Effector memory CD8-positive, alpha-beta T cell (primary cell): Measurements from ENCODE around the gene MEPCE.

Source experiments
- ATAC-seq: fragments of 150-1000 bp; cut with Tn5 transposase; replicated peaks from 2 replicates; pipeline ENCODE4 v1.10.0; 2021; ENCODE audit warnings: mild to moderate bottlenecking, moderate library complexity
- DNase-seq, 3 experiments: peaks; one replicate each; pipeline ENCODE4 v3.0.0; 2021
- H3K27ac Mint-ChIP-seq, 2 donors: one replicate each; pipeline ENCODE4 v1.8.0; 2022; ENCODE audit warnings: mild to moderate bottlenecking in 2 of 2, mixed read lengths in 2 of 2, moderate library complexity in 2 of 2
- H3K27me3 Mint-ChIP-seq, 2 donors: one replicate each; pipeline ENCODE4 v1.8.0; 2022; ENCODE audit warnings: mixed read lengths in 2 of 2
- H3K36me3 Mint-ChIP-seq: one replicate; pipeline ENCODE4 v1.8.0; 2022; ENCODE audit warnings: mild to moderate bottlenecking, moderate library complexity, mixed read lengths; ENCODE audit not compliant: insufficient read depth
- H3K4me1 Mint-ChIP-seq, 2 donors: one replicate each; pipeline ENCODE4 v1.8.0; 2022; ENCODE audit warnings: low read depth in 2 of 2, mixed read lengths in 2 of 2
- H3K4me3 Mint-ChIP-seq, 2 donors: one replicate each; pipeline ENCODE4 v1.8.0; 2022; ENCODE audit warnings: mild to moderate bottlenecking in 2 of 2, mixed read lengths in 2 of 2, moderate library complexity in 2 of 2
- H3K9me3 Mint-ChIP-seq, 2 donors: one replicate each; pipeline ENCODE4 v1.8.0; 2022; ENCODE audit warnings: mixed read lengths in 2 of 2

MEPCE gene

DNA sequence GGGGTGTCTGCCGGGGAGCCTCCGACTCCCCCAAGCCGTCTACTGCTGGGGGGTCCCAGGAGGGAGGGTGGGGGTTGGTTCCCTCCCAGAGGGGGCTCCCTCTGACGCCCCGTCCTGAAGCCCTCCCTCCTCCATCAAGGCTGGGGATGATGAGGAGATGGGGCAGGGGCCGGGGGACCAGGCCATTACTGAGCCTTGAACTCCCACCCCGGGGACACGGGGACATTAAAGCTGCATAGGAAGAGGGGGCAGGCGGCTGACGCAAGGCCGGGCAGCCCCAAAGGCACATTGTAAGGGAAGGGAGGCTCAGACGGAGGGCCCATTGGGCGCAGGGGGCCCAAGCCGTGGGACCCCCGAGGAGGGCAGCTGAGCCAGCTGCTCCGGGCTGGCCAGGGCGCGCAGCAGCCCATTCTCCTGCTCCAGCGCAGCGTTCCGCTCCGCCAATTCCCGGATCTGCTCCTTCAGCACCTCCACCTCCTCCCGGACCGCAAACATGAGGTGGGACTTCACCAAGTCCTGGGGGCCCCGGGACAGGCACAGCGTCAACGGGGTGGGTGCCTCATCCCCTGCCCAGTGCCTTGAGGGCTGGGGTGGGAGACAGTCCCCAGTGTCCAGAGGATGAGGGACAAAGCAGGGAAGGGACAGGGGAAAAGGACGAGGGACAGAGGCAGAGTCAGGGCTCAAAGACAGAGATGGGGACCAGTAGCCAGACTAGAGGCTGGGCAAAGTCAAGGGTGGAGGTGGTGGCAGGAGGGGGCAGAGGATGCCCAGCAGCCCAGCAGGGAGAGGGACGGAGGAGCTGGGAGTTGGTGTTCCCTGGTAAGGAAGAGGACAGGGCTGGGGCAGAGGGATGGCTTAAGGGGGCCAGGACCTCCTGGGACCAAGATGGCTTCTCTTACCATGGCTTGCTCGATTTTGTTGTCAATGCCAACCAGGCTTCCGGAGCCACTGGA lies 37.3 kb downstream of the MEPCE start:
- DNase-seq, result no peak
- Mint-ChIP-seq H3K36me3 (peaks cover 45% of the 10 kb centered on the region), H3K27me3 (no peaks in the 10 kb centered on the region), H3K9me3 (no peaks in the 10 kb centered on the region), H3K4me1 (peaks cover 7 to 11% of the 10 kb centered on the region in 2 donors), H3K4me3 (no peak overlapping the region), H3K27ac (peak overlapping the region; percentile 76 to 83)
- no peak for ATAC-seq

DNA sequence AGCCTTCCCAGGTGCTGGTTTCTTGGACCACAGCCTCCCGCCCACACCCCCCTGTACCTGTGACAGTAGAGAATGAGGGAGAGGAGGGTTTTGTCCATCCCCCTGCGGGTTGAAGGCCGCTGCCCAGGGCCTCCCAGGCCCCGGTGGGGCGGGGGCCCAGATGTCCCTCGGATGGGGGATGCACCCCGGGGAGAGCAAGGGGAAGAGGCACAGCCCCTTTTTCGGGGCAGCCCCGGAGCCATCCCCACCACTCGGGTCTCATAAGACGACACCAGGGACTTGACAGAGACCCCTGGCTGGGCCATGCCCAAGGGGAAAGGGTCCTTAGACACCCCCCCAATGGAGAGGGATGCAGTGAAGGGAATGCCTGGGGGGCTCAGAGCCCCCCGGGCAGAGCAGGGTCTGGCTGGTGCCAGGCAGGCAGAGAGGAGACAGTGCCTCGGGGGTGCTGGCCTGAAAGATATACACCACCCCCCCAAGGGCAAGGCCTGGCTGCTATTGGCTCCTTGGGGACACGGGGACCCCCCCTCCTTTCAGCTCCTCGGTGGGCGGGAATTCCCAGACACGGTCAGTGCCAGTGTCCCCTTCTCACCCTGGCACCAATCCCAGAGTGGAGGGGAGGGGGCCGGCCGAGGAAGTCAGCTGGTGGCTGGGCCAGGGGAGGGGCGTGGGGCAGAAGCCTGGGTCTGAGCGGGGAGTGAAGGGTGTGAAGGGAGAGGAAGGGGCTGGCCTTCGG lies 38.2 kb downstream of the MEPCE start:
- DNase-seq (no peak), ATAC-seq (no peak)
- Mint-ChIP-seq H3K4me1 (peaks cover 8 to 14% of the 10 kb centered on the region in 2 donors), H3K4me3 (no peak overlapping the region), H3K36me3 (peaks cover 47% of the 10 kb centered on the region), H3K9me3 (no peaks in the 10 kb centered on the region), H3K27ac (peak overlapping the region; percentile 26 to 76), H3K27me3 (no peaks in the 10 kb centered on the region)

DNA sequence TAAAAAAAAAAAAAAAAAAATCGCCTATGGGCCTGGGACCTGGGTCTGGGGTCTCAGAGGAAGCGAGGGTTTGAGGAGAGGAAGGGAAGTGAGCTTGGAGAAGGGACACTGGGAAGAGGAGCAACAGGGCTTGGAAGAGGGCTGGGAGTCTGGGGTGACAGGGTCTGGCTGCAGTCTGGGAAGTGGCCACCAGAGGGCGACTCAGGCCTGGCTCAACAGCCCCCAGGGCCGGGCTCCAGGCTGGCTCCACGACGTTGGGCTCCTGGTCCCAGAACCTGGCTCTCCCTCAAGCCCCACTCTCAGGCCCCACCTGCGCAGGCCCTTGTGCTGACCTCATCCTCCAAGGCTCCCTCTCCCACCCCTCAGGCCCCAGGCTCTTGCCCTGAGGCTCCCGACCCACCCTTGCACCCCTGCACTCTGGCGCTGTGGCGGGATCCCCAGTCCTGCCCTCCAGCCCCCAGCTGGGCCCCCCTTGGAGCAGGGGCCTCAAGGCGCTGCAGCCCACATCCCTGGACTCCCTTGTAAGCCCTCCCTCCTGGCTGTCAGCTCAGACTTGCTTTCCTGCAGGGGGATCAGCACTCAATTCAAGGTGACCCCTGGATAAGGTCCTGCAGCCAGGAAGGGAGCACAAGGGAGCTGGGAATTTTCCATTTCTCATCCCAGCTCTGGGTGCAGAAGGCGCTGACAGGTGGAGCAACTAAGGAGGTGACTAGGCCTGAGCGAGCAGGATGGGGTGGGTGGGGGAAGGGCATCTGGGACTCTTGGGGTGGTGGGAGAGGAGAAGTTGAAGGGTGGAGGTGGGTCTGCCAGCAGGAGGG lies 39.8 kb downstream of the MEPCE start:
- no peak overlapping the region for H3K4me3 Mint-ChIP-seq
- H3K9me3 Mint-ChIP-seq, result no peaks in the 10 kb centered on the region
- peak overlapping the region in 1 of 2 donors; percentile 86 for H3K27ac Mint-ChIP-seq
- H3K27me3 Mint-ChIP-seq, result no peaks in the 10 kb centered on the region
- peaks cover 59% of the 10 kb centered on the region for H3K36me3 Mint-ChIP-seq
- ATAC-seq (peak; percentile 93), DNase-seq (peak; percentile 81 to 84 (median 83))
- peaks cover 22 to 26% of the 10 kb centered on the region in 2 donors for H3K4me1 Mint-ChIP-seq

DNA sequence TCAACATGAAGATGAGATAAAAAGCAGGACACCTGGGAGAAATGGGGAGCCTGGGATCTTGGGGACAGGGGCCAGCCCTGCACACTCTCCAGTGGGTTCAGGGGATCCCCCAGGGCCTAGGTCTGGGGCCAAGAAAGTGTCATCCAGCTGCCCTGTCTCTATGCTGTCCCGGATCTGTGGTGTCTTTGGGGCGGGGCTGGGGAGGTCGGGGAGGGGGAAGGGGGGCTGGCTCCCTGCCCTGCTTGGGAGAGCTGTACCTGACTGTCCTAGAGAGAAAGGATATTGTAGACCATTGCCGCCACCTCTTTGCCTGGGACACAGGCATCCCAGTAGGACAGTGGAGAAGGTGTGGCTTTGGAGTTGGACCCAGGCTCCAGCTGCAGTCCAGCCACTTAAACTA lies 41.4 kb downstream of the MEPCE start:
- H3K27ac Mint-ChIP-seq, result no peak overlapping the region
- DNase-seq (no peak), ATAC-seq (no peak)
- no peaks in the 10 kb centered on the region for H3K27me3 Mint-ChIP-seq
- H3K4me1 Mint-ChIP-seq, result peaks cover 33 to 36% of the 10 kb centered on the region in 2 donors
- H3K9me3 Mint-ChIP-seq, result no peaks in the 10 kb centered on the region
- peaks cover 65% of the 10 kb centered on the region for H3K36me3 Mint-ChIP-seq
- H3K4me3 Mint-ChIP-seq, result no peak overlapping the region

DNA sequence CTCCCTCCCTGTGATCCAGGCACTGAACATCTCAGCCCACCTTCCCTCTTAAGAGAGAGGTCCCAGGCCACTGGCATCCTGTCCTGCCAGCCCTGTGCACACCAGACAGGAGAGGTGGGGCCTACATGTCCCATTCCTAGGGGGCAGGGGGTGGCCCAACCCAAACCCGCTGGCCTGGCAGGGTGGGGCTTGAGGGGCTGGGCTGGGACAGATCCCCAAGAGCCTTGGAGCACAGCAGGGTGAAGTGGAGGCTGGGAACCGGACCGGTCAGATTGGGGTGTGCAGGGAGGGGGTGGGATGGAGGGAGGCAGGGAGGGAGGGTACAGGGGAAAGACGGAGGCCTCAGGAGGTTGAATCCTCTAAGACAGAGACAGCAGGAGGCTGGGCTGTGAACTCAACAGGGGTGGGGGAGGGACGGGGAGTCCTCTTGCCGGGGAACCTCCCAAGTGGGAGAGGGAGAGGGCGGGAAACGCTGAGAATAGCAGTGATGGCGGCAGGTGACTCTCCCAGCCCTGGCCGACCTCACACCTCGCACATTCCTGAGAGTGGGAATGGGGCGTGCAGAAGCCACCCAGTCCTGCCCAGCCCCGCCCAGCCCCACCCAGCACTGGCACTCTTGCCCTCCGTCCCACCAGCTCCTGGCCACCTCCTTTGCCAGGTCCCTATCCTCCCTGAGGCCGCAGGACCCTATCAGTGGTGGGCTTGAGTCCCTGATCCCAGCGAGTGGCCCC lies 42.7 kb downstream of the MEPCE start:
- no peaks in the 10 kb centered on the region for H3K27me3 Mint-ChIP-seq
- peak overlapping the region; percentile 56 to 62 for H3K27ac Mint-ChIP-seq
- H3K4me1 Mint-ChIP-seq, result peaks cover 45 to 47% of the 10 kb centered on the region in 2 donors
- H3K9me3 Mint-ChIP-seq, result no peaks in the 10 kb centered on the region
- H3K4me3 Mint-ChIP-seq, result no peak overlapping the region
- DNase-seq (no peak), ATAC-seq (no peak)
- H3K36me3 Mint-ChIP-seq, result peaks cover 68% of the 10 kb centered on the region

DNA sequence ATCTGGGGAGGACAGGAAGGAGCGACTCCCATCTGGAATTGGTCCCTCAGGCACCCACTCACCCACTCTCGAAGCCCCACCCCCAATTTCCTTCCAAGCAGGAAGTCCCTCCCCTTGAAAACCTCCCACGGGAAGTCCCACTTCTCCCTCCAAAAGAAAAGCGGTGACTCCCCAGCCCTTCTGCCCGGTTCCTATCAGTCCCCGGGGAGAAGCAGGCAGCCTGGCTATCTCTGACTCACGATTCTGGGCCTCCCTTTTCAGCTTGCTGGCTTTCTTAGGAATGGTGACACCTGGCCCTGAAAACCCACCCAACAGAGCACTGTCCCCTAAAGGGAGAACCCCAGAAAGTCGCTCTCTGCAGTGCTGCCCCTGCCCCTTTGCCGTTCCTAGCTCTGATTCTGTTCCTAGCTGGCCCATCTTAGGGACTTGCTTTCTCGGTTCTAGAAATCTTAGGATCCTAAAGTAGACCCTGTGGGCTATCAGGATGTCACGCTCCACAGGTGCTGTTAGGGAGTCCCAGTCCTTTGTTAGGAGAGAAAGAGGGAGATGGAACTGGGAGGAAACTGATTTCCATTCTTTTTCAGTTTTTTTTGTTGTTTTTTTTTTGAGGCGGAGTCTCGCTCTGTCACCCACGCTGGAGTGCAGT lies 43.3 kb downstream of the MEPCE start:
- no peak overlapping the region for H3K4me3 Mint-ChIP-seq
- peaks cover 46 to 48% of the 10 kb centered on the region in 2 donors for H3K4me1 Mint-ChIP-seq
- DNase-seq (no peak), ATAC-seq (no peak)
- peaks cover 69% of the 10 kb centered on the region for H3K36me3 Mint-ChIP-seq
- H3K9me3 Mint-ChIP-seq, result no peaks in the 10 kb centered on the region
- peak overlapping the region; percentile 8 to 76 for H3K27ac Mint-ChIP-seq
- H3K27me3 Mint-ChIP-seq, result no peaks in the 10 kb centered on the region

DNA sequence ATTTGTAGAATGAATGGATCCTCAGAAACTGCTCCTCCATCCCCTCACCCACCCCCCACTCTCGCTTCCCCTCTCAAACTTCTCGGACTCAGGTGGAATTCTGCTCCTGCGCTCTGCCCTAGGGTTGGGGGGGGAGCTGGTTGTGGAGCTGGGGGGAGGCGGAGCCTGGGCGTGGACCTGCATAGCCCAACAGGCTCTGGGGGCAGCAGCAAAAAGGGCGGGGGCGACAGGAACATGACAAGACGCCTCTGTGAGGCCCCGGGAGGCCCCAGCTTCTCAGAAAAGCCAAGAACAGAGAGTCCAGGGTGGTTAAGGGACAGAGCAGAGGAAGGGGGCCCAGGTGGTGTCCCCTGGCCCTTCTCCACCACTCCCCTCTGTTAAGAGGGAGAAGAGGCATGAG lies 45.9 kb downstream of the MEPCE start:
- ATAC-seq, result no peak
- Mint-ChIP-seq H3K4me3 (peak overlapping the region; percentile 82 to 83), H3K27me3 (no peaks in the 10 kb centered on the region), H3K36me3 (peaks cover 68% of the 10 kb centered on the region), H3K4me1 (peaks cover 41 to 48% of the 10 kb centered on the region in 2 donors), H3K27ac (peak overlapping the region; percentile 81 to 92), H3K9me3 (no peaks in the 10 kb centered on the region)
- DNase-seq, result no peak

DNA sequence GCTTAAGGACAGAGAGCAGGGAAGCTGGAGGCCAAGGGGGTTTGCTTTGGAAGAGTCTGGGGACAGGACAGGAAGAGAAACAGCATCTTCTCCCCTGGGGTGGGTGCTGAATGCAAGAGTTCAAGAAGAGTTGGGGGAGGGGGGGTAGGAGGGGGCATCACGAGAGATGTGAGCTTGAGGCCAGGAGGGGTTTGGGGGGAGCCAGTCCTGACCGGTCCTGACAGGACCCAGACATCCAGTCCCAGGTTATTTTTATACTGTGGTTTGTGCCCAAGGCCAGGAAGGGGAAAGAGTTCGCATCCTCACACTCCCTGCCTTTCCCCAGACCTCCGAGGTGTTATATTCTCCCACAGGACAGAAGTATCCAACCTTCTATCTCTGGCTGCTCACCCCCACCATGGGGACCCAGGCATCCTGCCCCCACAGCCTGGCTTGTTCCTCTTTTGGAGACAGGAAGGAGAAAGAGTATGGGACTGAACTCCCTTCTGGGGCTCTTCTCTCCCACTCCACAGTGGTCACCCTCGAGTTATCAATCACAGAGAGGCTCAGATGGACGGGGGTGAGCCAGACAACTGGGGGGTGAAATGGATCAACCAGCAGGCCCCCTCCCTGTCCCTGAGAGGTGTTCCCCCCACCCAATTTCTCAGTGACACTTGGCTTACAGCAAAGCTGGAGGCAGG lies 46.6 kb downstream of the MEPCE start:
- ATAC-seq (no peak), DNase-seq (no peak)
- Mint-ChIP-seq H3K36me3 (peaks cover 67% of the 10 kb centered on the region), H3K27me3 (no peaks in the 10 kb centered on the region), H3K27ac (peak overlapping the region; percentile 81 to 92), H3K9me3 (no peaks in the 10 kb centered on the region), H3K4me1 (peaks cover 41 to 46% of the 10 kb centered on the region in 2 donors), H3K4me3 (peak overlapping the region; percentile 82 to 83)

DNA sequence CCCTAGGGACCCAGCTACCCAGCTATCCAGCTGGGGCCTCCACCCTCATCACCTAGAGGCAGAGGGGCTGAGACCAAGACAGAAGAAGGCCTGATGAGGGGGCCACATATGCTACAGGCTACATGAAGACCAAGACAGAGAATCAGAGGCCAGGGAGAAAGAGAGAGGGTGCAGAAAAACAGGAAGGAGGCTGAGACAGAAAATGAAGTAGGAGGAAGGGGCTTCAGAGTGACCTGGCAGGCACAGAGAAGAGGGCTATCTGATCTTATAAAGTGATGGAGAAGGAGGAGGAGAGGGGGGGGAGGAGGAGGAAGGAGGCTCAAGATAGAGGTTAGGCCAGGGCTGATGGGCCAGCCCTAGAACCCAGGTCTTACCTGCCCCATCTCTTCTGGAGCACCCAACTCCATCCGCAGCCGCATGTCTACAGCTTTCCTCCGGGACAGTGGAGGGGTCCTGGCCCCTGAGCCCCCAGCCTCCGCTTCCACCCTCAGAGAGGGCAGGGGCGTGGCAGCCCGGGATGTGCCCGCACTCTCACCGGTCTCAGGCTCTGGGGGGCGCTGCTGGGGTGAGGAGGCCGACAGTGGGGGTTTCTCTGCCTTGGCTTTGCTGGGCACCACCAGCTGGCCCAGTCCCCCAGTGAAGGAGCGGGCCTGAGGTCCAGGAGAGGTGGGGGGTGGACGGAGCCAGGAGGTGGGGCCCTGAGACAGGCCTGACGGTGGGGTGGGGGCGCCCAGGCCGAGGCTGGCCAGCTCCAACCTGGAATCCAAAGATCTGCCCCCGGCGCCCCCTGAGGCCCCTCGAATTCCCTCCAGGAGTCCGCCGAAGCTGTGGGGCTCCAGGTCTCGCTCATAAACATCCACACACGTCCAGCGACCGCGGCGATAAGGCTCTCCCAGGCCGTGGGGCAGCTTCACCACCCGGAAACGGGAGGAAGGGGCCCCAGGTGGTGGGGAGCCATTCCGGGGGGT lies 47.6 kb downstream of the MEPCE start:
- DNase-seq, result peak; percentile 40 to 46 (median 42)
- Mint-ChIP-seq H3K9me3 (no peaks in the 10 kb centered on the region), H3K36me3 (peaks cover 62% of the 10 kb centered on the region), H3K4me1 (peaks cover 38 to 46% of the 10 kb centered on the region in 2 donors), H3K27me3 (no peaks in the 10 kb centered on the region), H3K4me3 (peak overlapping the region; percentile 82 to 83), H3K27ac (peak overlapping the region; percentile 81 to 92)
- ATAC-seq, result no peak

DNA sequence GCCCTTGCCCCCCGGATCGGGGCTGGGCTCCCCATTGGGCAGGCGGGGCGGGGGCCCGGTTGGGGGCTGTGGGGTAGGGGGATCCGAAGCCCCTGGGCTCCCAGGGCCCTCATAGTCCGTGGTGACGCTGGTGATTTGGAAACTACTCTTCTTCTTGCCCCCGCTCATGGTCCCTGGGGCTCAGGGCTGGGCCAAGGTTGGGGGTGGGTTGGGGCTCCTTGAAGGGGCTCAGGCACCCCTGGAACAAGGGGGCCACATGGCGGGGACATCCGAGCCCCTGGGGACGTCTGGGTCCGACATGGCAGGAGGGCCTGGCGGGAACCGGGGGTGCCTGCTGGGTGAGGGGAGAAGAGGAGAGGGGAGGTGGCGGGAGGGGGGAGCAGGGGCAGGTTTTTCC lies 48.2 kb downstream of the MEPCE start:
- peaks cover 59% of the 10 kb centered on the region for H3K36me3 Mint-ChIP-seq
- H3K27me3 Mint-ChIP-seq, result no peaks in the 10 kb centered on the region
- ATAC-seq (no peak), DNase-seq (no peak)
- H3K27ac Mint-ChIP-seq, result peak overlapping the region; percentile 81 to 92
- H3K4me3 Mint-ChIP-seq, result peak overlapping the region; percentile 82 to 83
- no peaks in the 10 kb centered on the region for H3K9me3 Mint-ChIP-seq
- H3K4me1 Mint-ChIP-seq, result peaks cover 42 to 50% of the 10 kb centered on the region in 2 donors
